Hepatocyte (in vitro differentiated cells): ENCODE data around the gene KIF2A. TPM values are rescaled to one million over a fixed set of nuclear protein-coding genes. Genes with fewer than 3 reads are reported as not detected.

Experiments
- DNase-seq: peaks from one replicate; pipeline ENCODE4 v3.0.0-alpha.2; 2016; ENCODE audit warnings: low spot score
- H2AFZ ChIP-seq: fragments of 200-600 bp; sonication (generic); 2 replicates; pipeline ENCODE4 v1.6.0; 2016; ENCODE audit warnings: antibody characterized with exemption, mild to moderate bottlenecking
- H3K27ac ChIP-seq: fragments of 200-600 bp; sonication (generic); 2 replicates; pipeline ENCODE4 v1.5.1; 2016; ENCODE audit warnings: mild to moderate bottlenecking
- H3K27me3 ChIP-seq: fragments of 200-600 bp; sonication (generic); 2 replicates; pipeline ENCODE4 v1.6.1; 2016
- H3K36me3 ChIP-seq: fragments of 200-600 bp; sonication (generic); replicated peaks from 2 replicates; pipeline ENCODE4 v1.5.1; 2016; ENCODE audit warnings: low read depth; ENCODE audit not compliant: insufficient read depth
- H3K4me1 ChIP-seq: fragments of 200-600 bp; sonication (generic); 2 replicates; pipeline ENCODE4 v1.5.1; 2016; ENCODE audit warnings: mild to moderate bottlenecking, moderate library complexity; ENCODE audit not compliant: insufficient read depth
- H3K4me2 ChIP-seq: fragments of 200-600 bp; sonication (generic); 2 replicates; pipeline ENCODE4 v1.6.0; 2016
- H3K4me3 ChIP-seq: fragments of 200-600 bp; sonication (generic); 2 replicates; pipeline ENCODE4 v1.5.1; 2016; ENCODE audit warnings: mild to moderate bottlenecking
- H3K79me2 ChIP-seq: fragments of 200-600 bp; sonication (generic); 2 replicates; pipeline ENCODE4 v1.6.0; 2017; ENCODE audit warnings: mild to moderate bottlenecking
- H3K9me2 ChIP-seq: fragments of 200-600 bp; sonication (generic); replicated peaks from 2 replicates; pipeline ENCODE4 v1.6.0; 2017; ENCODE audit warnings: mild to moderate bottlenecking; ENCODE audit not compliant: insufficient read depth
- H3K9me3 ChIP-seq: fragments of 200-600 bp; sonication (generic); 2 replicates; pipeline ENCODE4 v1.5.1; 2016; ENCODE audit warnings: low read depth, mild to moderate bottlenecking
- H4K20me1 ChIP-seq: fragments of 200-600 bp; sonication (generic); 2 replicates; pipeline ENCODE4 v1.6.0; 2016; ENCODE audit warnings: mild to moderate bottlenecking; ENCODE audit not compliant: insufficient read depth, poor library complexity, severe bottlenecking
- CTCF ChIP-seq: fragments of 200-600 bp; sonication (generic); IDR thresholded peaks from 2 replicates; pipeline ENCODE4 v1.5.1; 2016; ENCODE audit warnings: antibody characterized with exemption, mild to moderate bottlenecking; ENCODE audit not compliant: poor library complexity
- EZH2 ChIP-seq: fragments of 200-600 bp; sonication (generic); IDR thresholded peaks from 2 replicates; pipeline ENCODE4 v1.6.1; 2016; ENCODE audit warnings: antibody characterized with exemption, mild to moderate bottlenecking, borderline replicate concordance
- EZH2phosphoT487 ChIP-seq: fragments of 200-600 bp; sonication (generic); IDR thresholded peaks from one replicate; pipeline ENCODE4 v1.6.1; 2018; ENCODE audit warnings: antibody characterized with exemption, mild to moderate bottlenecking, low read depth, moderate library complexity; ENCODE audit not compliant: unreplicated experiment, severe bottlenecking
- WGBS: methylation state at CpG from one replicate; pipeline ENCODE4 v1.1.6; 2016; ENCODE audit warnings: low lambda C conversion rate; ENCODE audit errors: missing lambda C conversion rate; 5-methylcytosine and 5-hydroxymethylcytosine counted together
- polyA plus RNA-seq: library from polyadenylated mRNA; unstranded; fragments of >200 nt; fragmentation: Nextera tagmentation; extraction: Ambion mirVana; gene quantifications from 2 replicates; pipeline ENCODE4 v1.2.1, GENCODE V29; 2016
- total RNA-seq: library from RNA; depleted of rRNA; stranded (reverse); fragments of >200 nt; gene quantifications from 2 replicates; pipeline ENCODE4 v1.2.3, GENCODE V29; 2014

Gene KIF2A
- total and polyA plus RNA-seq, 2 experiments from 2014 or later: 28.3 to 46.9 TPM

- Histone ChIP-seq H3K4me2 (no peak overlapping the region), H3K4me3 (no peak overlapping the region), H3K27ac (no peak overlapping the region), H3K79me2 (no peaks in the 10 kb centered on the region), H3K9me2 (no peaks in the 10 kb centered on the region), H4K20me1 (no peaks in the 10 kb centered on the region), H3K9me3 (no peaks in the 10 kb centered on the region), H3K36me3 (no peaks in the 10 kb centered on the region), H3K4me1 (peaks cover 6% of the 10 kb centered on the region), H3K27me3 (no peaks in the 10 kb centered on the region), H2AFZ (no peak overlapping the region)
- DNase-seq: no peak
- WGBS: 87% methylated on average over 6 of the region's 6 CpGs
- no peak for TF ChIP-seq EZH2
- TF ChIP-seq EZH2phosphoT487: no peak
- TF ChIP-seq CTCF: no peak
These were observed 20.8 kb upstream of the KIF2A start for GRCh38 chr5:62284946-62285891.

GRCh38 chr5:62286834-62287233, 19.2 kb upstream of the KIF2A start:
- H2AFZ ChIP-seq: no peak overlapping the region
- H3K79me2 ChIP-seq: no peaks in the 10 kb centered on the region
- peaks cover 6% of the 10 kb centered on the region for H3K4me1 ChIP-seq
- TF ChIP-seq CTCF (no peak), EZH2 (no peak), EZH2phosphoT487 (no peak)
- H3K27ac ChIP-seq: no peak overlapping the region
- H3K27me3 ChIP-seq: no peaks in the 10 kb centered on the region
- no peaks in the 10 kb centered on the region for H3K9me2 ChIP-seq
- no peak overlapping the region for H3K4me3 ChIP-seq
- WGBS: 96% methylated on average over 3 of the region's 3 CpGs
- DNase-seq: no peak
- H3K9me3 ChIP-seq: no peaks in the 10 kb centered on the region
- H3K4me2 ChIP-seq: no peak overlapping the region
- no peaks in the 10 kb centered on the region for H4K20me1 ChIP-seq
- H3K36me3 ChIP-seq: no peaks in the 10 kb centered on the region

GRCh38 chr5:62287237-62287636, 18.8 kb upstream of the KIF2A start:
- Histone ChIP-seq H3K4me3 (no peak overlapping the region), H3K4me2 (no peak overlapping the region), H3K27ac (no peak overlapping the region), H4K20me1 (no peaks in the 10 kb centered on the region), H3K4me1 (peaks cover 2% of the 10 kb centered on the region), H3K9me2 (no peaks in the 10 kb centered on the region), H3K79me2 (no peaks in the 10 kb centered on the region), H3K9me3 (no peaks in the 10 kb centered on the region), H3K36me3 (no peaks in the 10 kb centered on the region), H3K27me3 (no peaks in the 10 kb centered on the region), H2AFZ (no peak overlapping the region)
- no peak for TF ChIP-seq EZH2
- TF ChIP-seq EZH2phosphoT487: no peak
- no peak for TF ChIP-seq CTCF
- DNase-seq: no peak
- 96% methylated on average over 3 of the region's 3 CpGs for WGBS
